Brain microvascular endothelial cell (primary cell): ENCODE data around the gene S100B.

ENCODE experiments used
- DNase-seq: peaks from one replicate; pipeline ENCODE4 v3.0.0-alpha.2; 2020
- H3K27ac ChIP-seq: fragments of 250-450 bp; sonication (Bioruptor Pico); 2 replicates; pipeline ENCODE4 v1.5.1; 2020; ENCODE audit warnings: mild to moderate bottlenecking, moderate library complexity
- H3K27me3 ChIP-seq: fragments of 250-450 bp; sonication (Bioruptor Pico); replicated peaks from 2 replicates; pipeline ENCODE4 v1.5.1; 2020; ENCODE audit warnings: mild to moderate bottlenecking
- H3K36me3 ChIP-seq: fragments of 250-450 bp; sonication (Bioruptor Pico); replicated peaks from 2 replicates; pipeline ENCODE4 v1.5.1; 2020; ENCODE audit warnings: mild to moderate bottlenecking
- H3K4me3 ChIP-seq: 2 replicates; pipeline ENCODE4 v1.5.1; 2011; ENCODE audit warnings: low read depth, mild to moderate bottlenecking, control low read depth, low read length, moderate library complexity
- CTCF ChIP-seq: IDR thresholded peaks from 2 replicates; pipeline ENCODE4 v1.5.1; 2011; ENCODE audit warnings: low read depth, mild to moderate bottlenecking, moderate library complexity, low read length, control low read depth, inconsistent platforms; ENCODE audit errors: missing control alignments
- in situ Hi-C: cut with HindIII; loops from 2 replicates; pipeline ENCODE4 v1.10.0; 2017; ENCODE audit warnings: low sequenced_read_pairs, low pct_ligation_motif_present

Gene S100B

GRCh38 chr21:46561445-46562090 is 43.3 kb downstream of the S100B start:
- peaks cover 77% of the 10 kb centered on the region for H3K36me3 ChIP-seq
- TF ChIP-seq CTCF = no peak
- no peaks in the 10 kb centered on the region for H3K27me3 ChIP-seq
- H3K4me3 ChIP-seq = no peak overlapping the region
- H3K27ac ChIP-seq = no peak overlapping the region
- in situ Hi-C loops = no loop called here
- no peak for DNase-seq

GRCh38 chr21:46560568-46561444 is 44.1 kb downstream of the S100B start:
- in situ Hi-C loops = no loop called here
- TF ChIP-seq CTCF = no peak
- peaks cover 75% of the 10 kb centered on the region for H3K36me3 ChIP-seq
- no peaks in the 10 kb centered on the region for H3K27me3 ChIP-seq
- H3K4me3 ChIP-seq = no peak overlapping the region
- DNase-seq = no peak
- no peak overlapping the region for H3K27ac ChIP-seq

GRCh38 chr21:46559291-46559983 is 45.4 kb downstream of the S100B start:
- no peak for TF ChIP-seq CTCF
- Histone ChIP-seq H3K36me3 (peaks cover 67% of the 10 kb centered on the region), H3K4me3 (no peak overlapping the region), H3K27me3 (no peaks in the 10 kb centered on the region), H3K27ac (no peak overlapping the region)
- in situ Hi-C loops = no loop called here
- no peak for DNase-seq

GRCh38 chr21:46557919-46558392 is 46.9 kb downstream of the S100B start:
- Histone ChIP-seq H3K4me3 (no peak overlapping the region), H3K36me3 (peaks cover 61% of the 10 kb centered on the region), H3K27ac (no peak overlapping the region), H3K27me3 (no peaks in the 10 kb centered on the region)
- TF ChIP-seq CTCF = no peak
- DNase-seq = no peak
- in situ Hi-C loops = no loop called here

- Histone ChIP-seq H3K4me3 (no peak overlapping the region), H3K27me3 (no peaks in the 10 kb centered on the region), H3K36me3 (peaks cover 59% of the 10 kb centered on the region), H3K27ac (no peak overlapping the region)
- DNase-seq = no peak
- in situ Hi-C loops = no loop called here
- TF ChIP-seq CTCF = no peak
Observed at GRCh38 chr21:46557469-46557868, 47.4 kb downstream of the S100B start.
